GM12801 (cell line): ENCODE results near the gene PLA2G4F.

Source experiments
- CTCF ChIP-seq: IDR thresholded peaks from one replicate; pipeline ENCODE4 v1.5.1; 2011; ENCODE audit warnings: control low read depth; ENCODE audit not compliant: insufficient read length; ENCODE audit errors: extremely low read depth

Gene PLA2G4F

GRCh38 chr15:42092398-42093318 lies 63.8 kb downstream of the PLA2G4F start:
- TF ChIP-seq CTCF = no peak

GRCh38 chr15:42090781-42091180 lies 65.7 kb downstream of the PLA2G4F start:
- no peak for TF ChIP-seq CTCF

- TF ChIP-seq CTCF = no peak
Observed at GRCh38 chr15:42090370-42090769, 66.1 kb downstream of the PLA2G4F start.

GRCh38 chr15:42089942-42090341 lies 66.5 kb downstream of the PLA2G4F start:
- no peak for TF ChIP-seq CTCF
